GM12878 (cell line): ENCODE results near the gene PHKA1. TPM values are rescaled to one million over a fixed set of nuclear protein-coding genes. Genes with fewer than 3 reads are reported as not detected.

Source experiments
- ATAC-seq: fragments of 200-7000 bp; cut with Tn5 transposase; 3 replicates; pipeline ENCODE4 v1.9.1; 2020; ENCODE audit warnings: mild to moderate bottlenecking, moderate library complexity
- BruUV-seq: library from RNA; stranded (reverse); fragments of 400-500 nt; replicated peaks from 2 replicates; lab custom pipeline; 2021; lab: Mats Ljungman, UMichigan
- CTCF ChIA-PET: fragments of 300-600 bp; sonication (Branson Sonifier 250); formaldehyde crosslinking; extraction: SDS; loops from one replicate; lab custom pipeline; 2021; ENCODE audit warnings: inconsistent platforms; lab: Yijun Ruan, JAX
- POLR2A ChIA-PET: fragments of 350-600 bp; formaldehyde crosslinking; extraction: SDS; loops from one replicate; lab custom pipeline; 2021; ENCODE audit warnings: inconsistent platforms; lab: Charles Lee
- RAD21 ChIA-PET: fragments of 300-600 bp; sonication (Branson Sonifier 250); formaldehyde crosslinking; loops from one replicate; lab custom pipeline; 2023; ENCODE audit warnings: antibody characterized with exemption; ENCODE audit not compliant: unreplicated experiment; lab: Charles Lee
- SMC1A ChIA-PET: fragments of 300-600 bp; sonication (Branson Sonifier 250); formaldehyde crosslinking; loops from one replicate; lab custom pipeline; 2023; ENCODE audit not compliant: unreplicated experiment, uncharacterized antibody; lab: Charles Lee
- DNase-seq: peaks from one replicate; pipeline ENCODE4 v3.0.0-alpha.2; 2011; ENCODE audit warnings: low read depth, low spot score
- FAIRE-seq: peaks from 3 replicates; lab custom pipeline; 2011; peaks lifted over from hg19 to GRCh38; lab: Jason Lieb, UNC
- H2AFZ ChIP-seq: 2 replicates; pipeline ENCODE4 v1.6.0; 2011; ENCODE audit warnings: low read depth, low read length, control low read depth; ENCODE audit not compliant: control insufficient read depth
- H3K27ac ChIP-seq: 2 replicates; pipeline ENCODE4 v1.5.1; 2011; ENCODE audit warnings: control low read depth; ENCODE audit not compliant: control insufficient read depth, insufficient read depth
- H3K27me3 ChIP-seq, 2 experiments: replicated peaks in 1 of 2; 2 replicates each; pipeline versions ENCODE4 v1.6.0 to v1.6.1; 2011; ENCODE audit warnings: low read length in 1 of 2; ENCODE audit not compliant: control insufficient read depth in 2 of 2, insufficient read depth in 2 of 2
- H3K36me3 ChIP-seq, 2 experiments: 2 replicates each; pipeline ENCODE4 v1.5.1; 2011; ENCODE audit warnings: low read length in 1 of 2; ENCODE audit not compliant: control insufficient read depth in 2 of 2, insufficient read depth in 2 of 2
- H3K4me1 ChIP-seq: 2 replicates; pipeline ENCODE4 v1.6.1; 2011; ENCODE audit warnings: mild to moderate bottlenecking, low read length, moderate library complexity, mixed read lengths; ENCODE audit not compliant: control insufficient read depth, insufficient read depth
- H3K4me2 ChIP-seq: 2 replicates; pipeline ENCODE4 v1.6.0; 2011; ENCODE audit warnings: control low read depth; ENCODE audit not compliant: control insufficient read depth, insufficient read depth
- H3K4me3 ChIP-seq: fragments of 200-600 bp; sonication (generic); 2 replicates; pipeline ENCODE4 v1.5.1; 2016
- H3K79me2 ChIP-seq: 2 replicates; pipeline ENCODE4 v1.6.0; 2011; ENCODE audit warnings: low read length; ENCODE audit not compliant: control insufficient read depth, insufficient read depth
- H3K9ac ChIP-seq: 2 replicates; pipeline ENCODE4 v1.8.0; 2011; ENCODE audit warnings: low read length, control low read depth, mixed read lengths; ENCODE audit not compliant: control insufficient read depth, insufficient read depth
- H3K9me3 ChIP-seq: replicated peaks from 3 replicates; pipeline ENCODE4 v1.5.1; 2011; ENCODE audit warnings: mild to moderate bottlenecking, low read length; ENCODE audit not compliant: control insufficient read depth, insufficient read depth
- H4K20me1 ChIP-seq: 2 replicates; pipeline ENCODE4 v1.6.0; 2011; ENCODE audit not compliant: control insufficient read depth, insufficient read depth
- ATF7 ChIP-seq: fragments of 450-650 bp; IDR thresholded peaks from 2 replicates; pipeline ENCODE4 v1.6.1; 2016; ENCODE audit warnings: low read depth, mild to moderate bottlenecking
- HDAC6 ChIP-seq: fragments of 200-600 bp; sonication (generic); IDR thresholded peaks from one replicate; pipeline ENCODE4 v1.8.0; 2017; ENCODE audit warnings: antibody characterized with exemption; ENCODE audit not compliant: unreplicated experiment
- IRF4 ChIP-seq: IDR thresholded peaks from 2 replicates; pipeline ENCODE4 v1.6.1; 2011; ENCODE audit warnings: low read depth, low read length
- JUND ChIP-seq: IDR thresholded peaks from 2 replicates; pipeline ENCODE4 v1.6.1; 2012; ENCODE audit warnings: low read depth, mild to moderate bottlenecking, low read length, improper control_type of control experiment, moderate library complexity
- MXI1 ChIP-seq: fragments of 150-350 bp; IDR thresholded peaks from 2 replicates; pipeline ENCODE4 v1.6.1; 2011; ENCODE audit warnings: low read depth, mild to moderate bottlenecking, inconsistent platforms, low read length, improper control_type of control experiment
- MYB ChIP-seq: fragments of 150-350 bp; IDR thresholded peaks from 2 replicates; pipeline ENCODE4 v1.6.1; 2014; ENCODE audit warnings: mild to moderate bottlenecking, low read depth, low read length, borderline replicate concordance
- NRF1 ChIP-seq: conservative IDR thresholded peaks from 2 replicates; pipeline ENCODE4 v1.6.1; 2011; ENCODE audit warnings: mild to moderate bottlenecking, low read depth, low read length, improper control_type of control experiment
- POLR2A ChIP-seq: IDR thresholded peaks from 2 replicates; pipeline ENCODE4 v1.6.1; 2011; ENCODE audit warnings: low read depth, mild to moderate bottlenecking, low read length
- SMARCA5 ChIP-seq: fragments of 450-650 bp; IDR thresholded peaks from 2 replicates; pipeline ENCODE4 v1.6.1; 2017; ENCODE audit warnings: mild to moderate bottlenecking
- SPI1 ChIP-seq: IDR thresholded peaks from 2 replicates; pipeline ENCODE4 v1.6.1; 2011; ENCODE audit warnings: low read depth, mild to moderate bottlenecking, low read length, moderate library complexity, borderline replicate concordance; ENCODE audit not compliant: insufficient read depth
- STAT3 ChIP-seq: IDR thresholded peaks from 2 replicates; pipeline ENCODE4 v1.6.1; 2011; ENCODE audit warnings: low read depth, low read length, improper control_type of control experiment
- ZNF24 ChIP-seq: fragments of 450-650 bp; IDR thresholded peaks from 2 replicates; pipeline ENCODE4 v1.6.1; 2017; ENCODE audit warnings: antibody characterized with exemption, mild to moderate bottlenecking
- WGBS: methylation state at CpG from one replicate; pipeline ENCODE4 v1.1.6; 2016; ENCODE audit warnings: low lambda C conversion rate; ENCODE audit not compliant: insufficient replicate concordance, insufficient coverage; ENCODE audit errors: missing lambda C conversion rate; 5-methylcytosine and 5-hydroxymethylcytosine counted together
- in situ Hi-C: fragments of 300-500 bp; cut with MboI; formaldehyde crosslinking; loops from 9 replicates; pipeline ENCODE4 v1.14.3; 2018; ENCODE audit warnings: mixed read lengths
- intact Hi-C: fragments of 100-400 bp; cut with micrococcal nuclease; formaldehyde crosslinking; loops from one replicate; pipeline ENCODE4 v1.14.2; 2022; ENCODE audit not compliant: unreplicated experiment
- polyA plus RNA-seq, 11 experiments: library from polyadenylated mRNA; depleted of rRNA in 4 of 11; unstranded in 6 of 11; stranded (reverse) in 5 of 11; fragments of >200 nt; fragmentation: Nextera tagmentation in 4 of 11; fragmentation: Illumina TruSeq in 1 of 11; extraction: Ambion mirVana in 4 of 11; extraction: Trizol in 1 of 11; gene quantifications; 1 replicate in 1 of 11; 2 replicates in 10 of 11; pipeline versions ENCODE4 v1.2.1 to v1.2.3, GENCODE V29; 2011 to 2016; ENCODE audit warnings: inconsistent platforms in 2 of 11, missing spikeins in 2 of 11, low read depth in 1 of 11
- total RNA-seq, 4 experiments: library from RNA; depleted of rRNA in 3 of 4; stranded (reverse); fragments of >200 nt in 3 of 4; fragmentation: Illumina TruSeq in 1 of 4; extraction: Trizol in 1 of 4; gene quantifications; 2 replicates each; pipeline versions ENCODE4 v1.2.1 to v1.2.3, GENCODE V29; 2013 to 2021
- TF ChIP-seq, protein P1 (sequence below): IDR thresholded peaks from 2 replicates; pipeline ENCODE4 v1.6.1; 2012; ENCODE audit warnings: low read depth, low read length, improper control_type of control experiment
- TF ChIP-seq, protein P2 (sequence below): fragments of 450-650 bp; IDR thresholded peaks from 2 replicates; pipeline ENCODE4 v1.6.1; 2014; ENCODE audit warnings: mild to moderate bottlenecking
- TF ChIP-seq, protein P3 (sequence below): fragments of 450-650 bp; IDR thresholded peaks from 2 replicates; pipeline ENCODE4 v1.6.1; 2016; ENCODE audit warnings: mild to moderate bottlenecking

PHKA1 gene
- total and polyA plus RNA-seq, 10 of the 15 experiments (the other 5 are each of a cell fraction or from before 2014, with no cell fraction given): under 0.01 to 0.15 (median 0.05) TPM; not detected in 4

DNA sequence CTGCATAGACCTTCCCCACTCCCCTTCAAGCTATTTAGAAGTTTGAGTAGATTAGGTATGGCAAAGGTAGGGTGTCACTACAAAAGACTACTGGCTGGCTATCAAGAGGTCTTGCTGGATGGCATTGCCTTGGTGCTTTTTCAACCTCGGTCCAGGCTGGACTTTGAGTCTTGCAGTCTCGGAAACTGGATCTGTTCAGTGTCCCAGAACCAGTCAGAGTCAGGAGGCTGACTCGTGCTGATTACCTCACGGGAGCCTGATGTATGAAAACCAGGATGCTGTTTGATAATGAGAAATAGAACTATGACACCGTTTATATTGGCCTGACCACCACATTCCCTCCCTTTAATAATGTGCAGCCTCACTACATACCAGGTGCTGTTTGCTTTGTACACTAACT, 2.7 kb upstream of the PHKA1 start:
- ChIA-PET POLR2A (no interaction called here), SMC1A (no interaction called here), CTCF (no interaction called here), RAD21 (no interaction called here)
- no peak for TF ChIP-seq STAT3
- TF ChIP-seq ZNF24: no peak
- TF ChIP-seq JUND: no peak
- TF ChIP-seq SMARCA5: no peak
- TF ChIP-seq IRF4: no peak
- TF ChIP-seq, protein P1, sequence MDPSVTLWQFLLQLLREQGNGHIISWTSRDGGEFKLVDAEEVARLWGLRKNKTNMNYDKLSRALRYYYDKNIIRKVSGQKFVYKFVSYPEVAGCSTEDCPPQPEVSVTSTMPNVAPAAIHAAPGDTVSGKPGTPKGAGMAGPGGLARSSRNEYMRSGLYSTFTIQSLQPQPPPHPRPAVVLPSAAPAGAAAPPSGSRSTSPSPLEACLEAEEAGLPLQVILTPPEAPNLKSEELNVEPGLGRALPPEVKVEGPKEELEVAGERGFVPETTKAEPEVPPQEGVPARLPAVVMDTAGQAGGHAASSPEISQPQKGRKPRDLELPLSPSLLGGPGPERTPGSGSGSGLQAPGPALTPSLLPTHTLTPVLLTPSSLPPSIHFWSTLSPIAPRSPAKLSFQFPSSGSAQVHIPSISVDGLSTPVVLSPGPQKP: no peak
- no peak for TF ChIP-seq SPI1
- TF ChIP-seq, protein P2, sequence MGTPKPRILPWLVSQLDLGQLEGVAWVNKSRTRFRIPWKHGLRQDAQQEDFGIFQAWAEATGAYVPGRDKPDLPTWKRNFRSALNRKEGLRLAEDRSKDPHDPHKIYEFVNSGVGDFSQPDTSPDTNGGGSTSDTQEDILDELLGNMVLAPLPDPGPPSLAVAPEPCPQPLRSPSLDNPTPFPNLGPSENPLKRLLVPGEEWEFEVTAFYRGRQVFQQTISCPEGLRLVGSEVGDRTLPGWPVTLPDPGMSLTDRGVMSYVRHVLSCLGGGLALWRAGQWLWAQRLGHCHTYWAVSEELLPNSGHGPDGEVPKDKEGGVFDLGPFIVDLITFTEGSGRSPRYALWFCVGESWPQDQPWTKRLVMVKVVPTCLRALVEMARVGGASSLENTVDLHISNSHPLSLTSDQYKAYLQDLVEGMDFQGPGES: no peak
- TF ChIP-seq MYB: no peak
- TF ChIP-seq, protein P3, sequence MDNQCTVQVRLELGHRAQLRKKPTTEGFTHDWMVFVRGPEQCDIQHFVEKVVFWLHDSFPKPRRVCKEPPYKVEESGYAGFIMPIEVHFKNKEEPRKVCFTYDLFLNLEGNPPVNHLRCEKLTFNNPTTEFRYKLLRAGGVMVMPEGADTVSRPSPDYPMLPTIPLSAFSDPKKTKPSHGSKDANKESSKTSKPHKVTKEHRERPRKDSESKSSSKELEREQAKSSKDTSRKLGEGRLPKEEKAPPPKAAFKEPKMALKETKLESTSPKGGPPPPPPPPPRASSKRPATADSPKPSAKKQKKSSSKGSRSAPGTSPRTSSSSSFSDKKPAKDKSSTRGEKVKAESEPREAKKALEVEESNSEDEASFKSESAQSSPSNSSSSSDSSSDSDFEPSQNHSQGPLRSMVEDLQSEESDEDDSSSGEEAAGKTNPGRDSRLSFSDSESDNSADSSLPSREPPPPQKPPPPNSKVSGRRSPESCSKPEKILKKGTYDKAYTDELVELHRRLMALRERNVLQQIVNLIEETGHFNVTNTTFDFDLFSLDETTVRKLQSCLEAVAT: no peak
- TF ChIP-seq MXI1: no peak
- no peak for TF ChIP-seq ATF7
- TF ChIP-seq NRF1: no peak
- no peak for TF ChIP-seq HDAC6
- no peak for TF ChIP-seq POLR2A
- Histone ChIP-seq H3K9ac (no peak overlapping the region), H4K20me1 (no peaks in the 10 kb centered on the region), H3K27ac (no peak overlapping the region), H3K4me2 (no peak overlapping the region), H3K9me3 (no peaks in the 10 kb centered on the region), H3K79me2 (no peaks in the 10 kb centered on the region), H2AFZ (no peak overlapping the region), H3K27me3 (no peaks in the 10 kb centered on the region; a peak in 1 of 4 replicates), H3K36me3 (no peaks in the 10 kb centered on the region), H3K4me3 (no peak overlapping the region), H3K4me1 (no peaks in the 10 kb centered on the region)
- intact Hi-C loops (no loop called here), in situ Hi-C loops (no loop called here)
- FAIRE-seq (no peak), DNase-seq (no peak), ATAC-seq (no peak)
- no TSS peak for BruUV-seq
- 16% methylated on average over 5 of the region's 5 CpGs for WGBS
